Measurements from ENCODE around the gene FRMD1. TPM values are rescaled to one million over a fixed set of nuclear protein-coding genes. Genes with fewer than 3 reads are reported as not detected.

The FRMD1 gene
- total and polyA plus RNA-seq, 2 of the 8 experiments (the other 6 are each of a cell fraction or from before 2014, with no cell fraction given), result 0.36 TPM; not detected in 1

GRCh38 chr6:168090064-168090690, 11.2 kb upstream of the FRMD1 start:
- Histone ChIP-seq H3K4ac (replicated peaks; ENCODE audit: insufficient read length, low read depth, low read length) (no peak overlapping the region), H4K20me1 (replicated peaks in 1 of 2; ENCODE audit: control insufficient read depth in 1 of 2, insufficient read depth in 2 of 2, low read length in 2 of 2) (no peaks in the 10 kb centered on the region), H2BK20ac (ENCODE audit: low read length) (no peak overlapping the region), H3K27me3 (replicated peaks in 1 of 4; ENCODE audit: control insufficient read depth in 3 of 4, extremely low read depth in 1 of 4, insufficient read depth in 3 of 4, low read length in 3 of 4) (peaks cover 0 to 2% (median 0%) of the 10 kb centered on the region in 4 experiments; a peak in 2 of 7 replicates), H3K27ac (ENCODE audit: low read depth, low read length) (no peak overlapping the region), H3K18ac (ENCODE audit: extremely low read depth, low read length) (no peak overlapping the region; the same call in 1 of the 2 replicates), H3K4me3 (ENCODE audit: extremely low read depth in 1 of 4, insufficient read depth in 2 of 4, low read depth in 3 of 4, low read length in 4 of 4) (no peak overlapping the region), H4K8ac (ENCODE audit: extremely low read depth, insufficient read depth, low read length) (peak overlapping the region; percentile 65; the same call in 1 of the 2 replicates), H2BK12ac (ENCODE audit: low read depth, low read length) (0 out of 2 replicates have a peak overlapping the region, but pooled peaks have one; percentile 17), H3K23ac (ENCODE audit: insufficient read length) (no peak overlapping the region), H3K79me2 (ENCODE audit: control insufficient read depth in 1 of 2, insufficient read depth in 2 of 2, low read length in 2 of 2) (no peaks in the 10 kb centered on the region), H3K9ac (replicated peaks in 1 of 4; ENCODE audit: extremely low read depth in 1 of 4, low read depth in 3 of 4, low read length in 3 of 4) (no peak overlapping the region), H2AFZ (ENCODE audit: low read length) (no peak overlapping the region), H3K79me1 (ENCODE audit: low read depth, low read length) (no peaks in the 10 kb centered on the region), H2BK15ac (ENCODE audit: low read length) (peak overlapping the region; percentile 90), H2BK5ac (ENCODE audit: low read depth, low read length) (no peak overlapping the region), H3K14ac (ENCODE audit: insufficient read length) (no peak overlapping the region), H2AK5ac (ENCODE audit: low read depth, low read length) (0 out of 2 replicates have a peak overlapping the region, but pooled peaks have one; percentile 53), H4K5ac (ENCODE audit: insufficient read length, low read depth, low read length) (no peak overlapping the region), H3K4me1 (replicated peaks in 1 of 4; ENCODE audit: control insufficient read depth in 3 of 4, insufficient read depth in 4 of 4, low read length in 3 of 4) (peaks cover 0 to 26% (median 13%) of the 10 kb centered on the region in 4 experiments; a peak in 6 of 7 replicates), H3K9me3 (ENCODE audit: insufficient read depth in 2 of 2, low read depth in 1 of 2, low read length in 1 of 2) (no peaks in the 10 kb centered on the region), H3K56ac (replicated peaks; ENCODE audit: insufficient read length, low read depth, low read length) (no peak overlapping the region), H2BK120ac (replicated peaks; ENCODE audit: low read depth, low read length) (no peak overlapping the region), H3K23me2 (ENCODE audit: low read depth, low read length) (no peaks in the 10 kb centered on the region), H4K91ac (replicated peaks; ENCODE audit: insufficient read length, low read length) (no peak overlapping the region), H3K4me2 (ENCODE audit: insufficient read depth in 1 of 2, low read depth in 2 of 2, low read length in 2 of 2) (no peak overlapping the region; a peak in 1 of 4 replicates), H3K36me3 (ENCODE audit: control insufficient read depth in 2 of 4, insufficient read depth in 4 of 4, low read length in 3 of 4) (no peaks in the 10 kb centered on the region)
- DNase-seq (ENCODE audit: low read depth in 1 of 2, low spot score in 2 of 2) (no peak), FAIRE-seq (no peak)
- TF ChIP-seq RAD21 (IDR thresholded peaks at IDR 0.05 in 1 of 2, conservative IDR thresholded peaks at IDR 0.05 in 1 of 2; ENCODE audit: low read depth in 2 of 2, low read length in 2 of 2) (no peak), KDM4A (IDR thresholded peaks at IDR 0.05; ENCODE audit: low read depth, low read length, severe bottlenecking) (no peak), KDM1A (IDR thresholded peaks at IDR 0.05; ENCODE audit: borderline replicate concordance, low read length) (0 out of 2 replicates have a peak, but pooled peaks have one; percentile 37)
- 91% methylated on average over 16 of the region's 16 CpGs; no CpG with 5 or more reads in 1 of the 2 experiments for WGBS, 2 experiments (ENCODE audit: extremely low coverage in 1 of 2, insufficient coverage in 1 of 2, insufficient read length in 1 of 2, insufficient replicate concordance in 2 of 2, low coverage in 1 of 2, low lambda C conversion rate in 2 of 2, missing lambda C conversion rate in 1 of 2)
- ChIA-PET CTCF (ENCODE audit: partially characterized antibody) (interaction anchor here (1.4 to 2.0 kb wide), 6 partner anchors 13 to 42 kb away, joined by 5 to 7 read pairs (median 6); no protein-coding TSS in a partner anchor), POLR2A (ENCODE audit: partially characterized antibody) (no interaction called here)
